GM18498 (cell line): ENCODE results near the gene COX5A.

Experiments used
- ATAC-seq: cut with Tn5 transposase; IDR thresholded peaks from one replicate; pipeline ENCODE4 v1.9.1; 2021; ENCODE audit warnings: mild to moderate bottlenecking, moderate library complexity; ENCODE audit not compliant: unreplicated experiment

Gene COX5A

GRCh38 chr15:74873036-74873755, 64.7 kb downstream of the COX5A start, which contains the start of gene SCAMP2:
TSS of gene SCAMP2 (minus strand) at chr15:74873365. CDS start at chr15:74873255, 110 bp downstream.
- peak; percentile 83 for ATAC-seq

DNA sequence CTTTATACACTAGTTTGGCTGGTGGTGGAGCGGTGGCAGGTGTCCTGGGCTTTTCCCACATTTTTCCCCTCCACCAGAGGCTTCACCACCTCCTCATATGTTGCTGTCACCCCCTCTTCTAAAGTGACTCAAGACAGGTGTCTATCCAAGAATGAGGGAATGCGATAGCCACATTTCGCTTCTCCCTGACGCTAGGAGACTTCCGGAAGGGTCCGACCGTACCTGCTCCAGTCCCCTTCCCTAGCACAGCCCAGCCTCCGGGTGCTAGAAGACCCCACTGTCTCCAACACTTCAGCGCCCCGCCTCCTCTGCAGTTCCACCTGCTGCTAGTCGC, 65.2 kb downstream of the COX5A start:
- no peak for ATAC-seq

GRCh38 chr15:74870436-74871215, 67.2 kb downstream of the COX5A start:
- ATAC-seq = no peak
